B cell (primary cell): ENCODE data around the gene EML1. TPM values are rescaled to one million over a fixed set of nuclear protein-coding genes. Genes with fewer than 3 reads are reported as not detected.

Experiments
- ATAC-seq: fragments of 200-7000 bp; cut with Tn5 transposase; one replicate; pipeline ENCODE4 v1.10.0; 2021; ENCODE audit warnings: low read depth, mild to moderate bottlenecking, moderate number of reproducible peaks, moderate library complexity
- CTCF ChIA-PET: fragments of 350-600 bp; sonication (Branson Sonifier 250); formaldehyde crosslinking; loops from one replicate; lab custom pipeline; 2021; ENCODE audit warnings: antibody characterized with exemption, inconsistent platforms; lab: Charles Lee
- POLR2A ChIA-PET: fragments of 350-600 bp; sonication (Branson Sonifier 250); formaldehyde crosslinking; loops from one replicate; lab custom pipeline; 2021; ENCODE audit warnings: antibody characterized with exemption; lab: Charles Lee
- DNase-seq: peaks from one replicate; pipeline ENCODE4 v3.0.0; 2013
- H2AFZ ChIP-seq: 2 replicates; pipeline ENCODE4 v1.6.1; 2012; ENCODE audit warnings: mild to moderate bottlenecking, low read depth, low read length; ENCODE audit not compliant: insufficient read depth, poor library complexity, severe bottlenecking
- H3K27ac ChIP-seq, 2 donors: 1 replicate in 1 of 2; 2 replicates in 1 of 2; pipeline ENCODE4 v1.5.1; 2012 to 2013; ENCODE audit warnings: low read length in 2 of 2, mild to moderate bottlenecking in 2 of 2, moderate library complexity in 1 of 2
- H3K27me3 ChIP-seq, 4 experiments: fragments of 200-600 bp in 1 of 4; sonication (generic) in 1 of 4; replicated peaks in 1 of 4; 1 replicate in 2 of 4; 2 replicates in 2 of 4; pipeline versions ENCODE4 v1.6.1 to v1.7.0; 2013 to 2016; ENCODE audit warnings: low read length in 3 of 4, mild to moderate bottlenecking in 2 of 4, mixed read lengths in 1 of 4, moderate library complexity in 1 of 4; ENCODE audit not compliant: insufficient read depth in 4 of 4, control insufficient read depth in 3 of 4; ENCODE audit errors: control extremely low read depth in 1 of 4
- H3K36me3 ChIP-seq, 2 experiments: replicated peaks in 1 of 2; 1 replicate in 1 of 2; 2 replicates in 1 of 2; pipeline versions ENCODE4 v1.6.1 to v1.7.1; 2013; ENCODE audit warnings: low read length in 1 of 2; ENCODE audit not compliant: insufficient read depth in 2 of 2, control insufficient read depth in 1 of 2; ENCODE audit errors: control extremely low read depth in 1 of 2, extremely low read depth in 1 of 2
- H3K4me1 ChIP-seq, 2 donors: fragments of 200-600 bp in 1 of 2; sonication (generic) in 1 of 2; 1 replicate in 1 of 2; 2 replicates in 1 of 2; pipeline versions ENCODE4 v1.5.1 to v1.6.1; 2013 to 2017; ENCODE audit warnings: low read length in 2 of 2; ENCODE audit not compliant: control insufficient read depth in 2 of 2, insufficient read depth in 2 of 2
- H3K4me2 ChIP-seq: replicated peaks from 2 replicates; pipeline ENCODE3; 2012; ENCODE audit warnings: mild to moderate bottlenecking, low read depth, low read length; ENCODE audit not compliant: poor library complexity, severe bottlenecking
- H3K4me3 ChIP-seq, 5 experiments: fragments of 200-600 bp in 1 of 5; sonication (generic) in 1 of 5; 1 replicate in 3 of 5; 2 replicates in 2 of 5; pipeline versions ENCODE4 v1.5.1 to v1.7.0; 2011 to 2016; ENCODE audit warnings: low read length in 4 of 5, mild to moderate bottlenecking in 4 of 5, low read depth in 2 of 5, control low read depth in 1 of 5, moderate library complexity in 1 of 5; ENCODE audit not compliant: insufficient read depth in 1 of 5; ENCODE audit errors: control extremely low read depth in 1 of 5, extremely low read depth in 1 of 5
- H3K79me2 ChIP-seq: fragments of 200-600 bp; sonication (generic); one replicate; pipeline ENCODE4 v1.6.0; 2016; ENCODE audit warnings: low read length; ENCODE audit not compliant: control insufficient read depth, insufficient read depth
- H3K9ac ChIP-seq: fragments of 200-600 bp; sonication (generic); 2 replicates; pipeline ENCODE4 v1.6.1; 2017; ENCODE audit warnings: mild to moderate bottlenecking, low read length, moderate library complexity
- H3K9me3 ChIP-seq, 3 donors: one replicate each; pipeline versions ENCODE4 v1.6.1 to v1.7.1; 2013; ENCODE audit warnings: low read length in 2 of 3; ENCODE audit not compliant: control insufficient read depth in 2 of 3, insufficient read depth in 1 of 3; ENCODE audit errors: control extremely low read depth in 1 of 3
- H4K20me1 ChIP-seq: 2 replicates; pipeline ENCODE4 v1.6.0; 2012; ENCODE audit warnings: mild to moderate bottlenecking, low read length; ENCODE audit not compliant: insufficient read depth, control insufficient read depth, poor library complexity, severe bottlenecking
- H3K27ac Mint-ChIP-seq: one replicate; pipeline ENCODE4 v1.8.0; 2021; ENCODE audit warnings: mixed read lengths
- H3K27me3 Mint-ChIP-seq: one replicate; pipeline ENCODE4 v1.8.0; 2021; ENCODE audit warnings: mixed read lengths
- H3K4me1 Mint-ChIP-seq: one replicate; pipeline ENCODE4 v1.8.0; 2021; ENCODE audit warnings: mixed read lengths
- H3K4me3 Mint-ChIP-seq: one replicate; pipeline ENCODE4 v1.8.0; 2021; ENCODE audit warnings: mixed read lengths
- H3K9me3 Mint-ChIP-seq: one replicate; pipeline ENCODE4 v1.8.0; 2022; ENCODE audit warnings: mixed read lengths; ENCODE audit not compliant: insufficient read depth
- CTCF ChIP-seq: fragments of 200-600 bp; IDR thresholded peaks from one replicate; pipeline ENCODE4 v1.8.0; 2022; ENCODE audit warnings: antibody characterized with exemption, mild to moderate bottlenecking
- EZH2 ChIP-seq: IDR thresholded peaks from 2 replicates; pipeline ENCODE4 v1.6.1; 2012; ENCODE audit warnings: borderline replicate concordance, low read depth, mild to moderate bottlenecking, moderate library complexity, low read length; ENCODE audit not compliant: insufficient read depth, poor library complexity, severe bottlenecking
- WGBS: methylation state at CpG from one replicate; pipeline ENCODE4 v1.1.5; 2013; ENCODE audit warnings: missing lambda C conversion rate; ENCODE audit not compliant: insufficient coverage; 5-methylcytosine and 5-hydroxymethylcytosine counted together
- intact Hi-C: fragments of 100-400 bp; cut with micrococcal nuclease; formaldehyde crosslinking; loops from one replicate; pipeline ENCODE4 v1.10.0; 2022
- polyA plus RNA-seq: library from polyadenylated mRNA; depleted of rRNA; stranded (reverse); fragments of >200 nt; gene quantifications from 2 replicates; pipeline ENCODE4 v1.2.3, GENCODE V29; 2012
- total RNA-seq, 2 donors: library from RNA; stranded (reverse); fragments of 120-200 nt in 1 of 2; gene quantifications; 1 replicate in 1 of 2; 2 replicates in 1 of 2; pipeline versions ENCODE4 v1.2.3 to v1.2.4, GENCODE V29; 2013 to 2022

EML1 gene
- total and polyA plus RNA-seq, 2 donors (not counting 1 experiment from before 2014, with no cell fraction given): not detected

GRCh38 chr14:99751539-99752485, 41.4 kb upstream of the EML1 start:
- POLR2A ChIA-PET: no interaction called here
- Histone ChIP-seq H3K27me3 (peaks cover 0 to 39% (median 3%) of the 10 kb centered on the region in 4 experiments), H3K4me2 (no peak overlapping the region)

More at GRCh38 chr14:99751539-99752485, 41.4 kb upstream of the EML1 start:
- WGBS: 29% methylated on average over 25 of the region's 25 CpGs
- H3K4me1 ChIP-seq: peaks cover 0 to 6% of the 10 kb centered on the region in 2 donors
- DNase-seq: no peak
- no peaks in the 10 kb centered on the region for H4K20me1 ChIP-seq
- CTCF ChIA-PET: interaction anchor here (0.7 kb wide), 1 partner anchor 21 kb away, joined by 3 read pairs; no protein-coding TSS in a partner anchor
- no peak overlapping the region for H2AFZ ChIP-seq
- H3K9me3 ChIP-seq: peaks cover 0 to 2% (median 0%) of the 10 kb centered on the region in 3 donors
- TF ChIP-seq EZH2 (no peak), CTCF (no peak)
- H3K27ac Mint-ChIP-seq: no peak overlapping the region
- H3K9ac ChIP-seq: no peak overlapping the region
- no peaks in the 10 kb centered on the region for H3K9me3 Mint-ChIP-seq
- H3K27ac ChIP-seq: no peak overlapping the region
- H3K27me3 Mint-ChIP-seq: peaks cover 42% of the 10 kb centered on the region
- H3K4me3 Mint-ChIP-seq: no peak overlapping the region
- H3K4me3 ChIP-seq: no peak overlapping the region
- H3K36me3 ChIP-seq: no peaks in the 10 kb centered on the region
- ATAC-seq: no peak
- H3K79me2 ChIP-seq: no peaks in the 10 kb centered on the region
- intact Hi-C loops: no loop called here
- peaks cover 10% of the 10 kb centered on the region for H3K4me1 Mint-ChIP-seq
